NCI-H1092 treated with DMSO at 0.1 percent for 48 hours (cell line): ENCODE measurements around the gene RILPL1.

Experiments
- DNase-seq: peaks from one replicate; lab custom pipeline; 2025; lab: John Stamatoyannopoulos, UW

The RILPL1 gene

GRCh38 chr12:123428591-123428990 lies 104.9 kb downstream of the RILPL1 start:
- DNase-seq, result no peak

GRCh38 chr12:123427036-123427769 lies 106.3 kb downstream of the RILPL1 start:
- DNase-seq, result no peak

GRCh38 chr12:123421314-123421713 lies 112.2 kb downstream of the RILPL1 start:
- no peak for DNase-seq
